ENCODE measurements around the gene PTOV1. TPM values are rescaled to one million over a fixed set of nuclear protein-coding genes. Genes with fewer than 3 reads are reported as not detected.

PTOV1 gene
- total RNA-seq, 6 experiments from 2014 or later, result 157 to 176 (median 162) TPM

GRCh38 chr19:49880162-49880869 is 29.4 kb downstream of the PTOV1 start:
- no peak overlapping the region for H3K4me3 Mint-ChIP-seq
- no peaks in the 10 kb centered on the region for H3K9me3 Mint-ChIP-seq
- no peaks in the 10 kb centered on the region; the same call in 1 of the 2 replicates for H3K27me3 Mint-ChIP-seq (ENCODE audit: insufficient read depth)
- H3K4me1 Mint-ChIP-seq (ENCODE audit: low read depth), result peaks cover 15% of the 10 kb centered on the region
- DNase-seq, result no peak
- no peak overlapping the region for H3K27ac Mint-ChIP-seq
- TF ChIP-seq, protein P1, sequence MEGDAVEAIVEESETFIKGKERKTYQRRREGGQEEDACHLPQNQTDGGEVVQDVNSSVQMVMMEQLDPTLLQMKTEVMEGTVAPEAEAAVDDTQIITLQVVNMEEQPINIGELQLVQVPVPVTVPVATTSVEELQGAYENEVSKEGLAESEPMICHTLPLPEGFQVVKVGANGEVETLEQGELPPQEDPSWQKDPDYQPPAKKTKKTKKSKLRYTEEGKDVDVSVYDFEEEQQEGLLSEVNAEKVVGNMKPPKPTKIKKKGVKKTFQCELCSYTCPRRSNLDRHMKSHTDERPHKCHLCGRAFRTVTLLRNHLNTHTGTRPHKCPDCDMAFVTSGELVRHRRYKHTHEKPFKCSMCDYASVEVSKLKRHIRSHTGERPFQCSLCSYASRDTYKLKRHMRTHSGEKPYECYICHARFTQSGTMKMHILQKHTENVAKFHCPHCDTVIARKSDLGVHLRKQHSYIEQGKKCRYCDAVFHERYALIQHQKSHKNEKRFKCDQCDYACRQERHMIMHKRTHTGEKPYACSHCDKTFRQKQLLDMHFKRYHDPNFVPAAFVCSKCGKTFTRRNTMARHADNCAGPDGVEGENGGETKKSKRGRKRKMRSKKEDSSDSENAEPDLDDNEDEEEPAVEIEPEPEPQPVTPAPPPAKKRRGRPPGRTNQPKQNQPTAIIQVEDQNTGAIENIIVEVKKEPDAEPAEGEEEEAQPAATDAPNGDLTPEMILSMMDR (IDR thresholded peaks at IDR 0.05), result no peak
- peaks cover 19% of the 10 kb centered on the region for H3K36me3 Mint-ChIP-seq (ENCODE audit: low read depth)

DNA sequence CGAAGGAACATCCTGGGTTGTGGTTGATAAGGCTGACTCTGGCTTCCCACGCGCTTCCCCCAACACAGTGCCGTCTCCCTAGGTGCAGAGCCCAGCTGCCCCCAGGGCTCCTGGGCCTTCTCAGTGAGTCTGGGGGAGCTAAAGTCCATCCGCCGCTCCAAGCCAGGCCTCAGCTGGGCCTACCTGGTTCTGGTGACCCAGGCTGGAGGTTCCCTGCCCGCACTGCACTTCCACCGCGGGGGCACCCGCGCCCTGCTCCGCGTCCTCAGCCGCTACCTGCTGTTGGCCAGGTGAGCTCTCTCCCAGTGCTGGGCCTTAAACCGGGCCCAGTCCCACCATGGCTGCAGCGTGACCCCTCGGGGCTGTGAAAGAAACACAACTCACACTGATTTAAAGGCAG is 30.2 kb downstream of the PTOV1 start:
- H3K36me3 Mint-ChIP-seq (ENCODE audit: low read depth), result peaks cover 19% of the 10 kb centered on the region
- no peak overlapping the region for H3K27ac Mint-ChIP-seq
- no peak overlapping the region for H3K4me3 Mint-ChIP-seq

GRCh38 chr19:49881672-49882394 is 30.9 kb downstream of the PTOV1 start:
- TF ChIP-seq, protein P1 (IDR thresholded peaks at IDR 0.05), result no peak
- H3K27ac Mint-ChIP-seq, result no peak overlapping the region

More for the DNA sequence above, 30.2 kb downstream of the PTOV1 start:
- TF ChIP-seq, protein P1 (IDR thresholded peaks at IDR 0.05), result no peak
- Mint-ChIP-seq H3K4me1 (ENCODE audit: low read depth) (peaks cover 12% of the 10 kb centered on the region), H3K27me3 (ENCODE audit: insufficient read depth) (no peaks in the 10 kb centered on the region; the same call in 1 of the 2 replicates), H3K9me3 (no peaks in the 10 kb centered on the region)
- no peak for DNase-seq

DNA sequence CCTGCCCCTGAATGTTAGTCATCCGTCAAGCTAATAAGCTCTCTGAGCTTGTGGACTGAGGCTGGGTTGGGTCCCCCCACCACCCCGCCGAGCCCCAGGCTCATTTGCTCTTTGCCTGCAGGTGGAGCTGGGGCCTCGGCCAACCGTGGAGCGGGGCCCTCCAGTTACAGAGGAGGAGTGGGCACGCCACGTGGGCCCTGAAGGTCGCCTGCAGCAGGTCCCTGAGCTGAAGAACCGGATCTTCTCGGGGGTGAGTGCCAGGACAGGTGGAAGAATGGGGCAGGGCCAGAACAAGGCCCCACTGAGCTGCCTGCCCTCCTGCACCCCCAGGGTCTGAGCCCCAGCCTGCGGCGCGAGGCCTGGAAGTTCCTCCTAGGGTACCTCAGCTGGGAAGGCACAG is 31.7 kb downstream of the PTOV1 start:
- TF ChIP-seq, protein P1 (IDR thresholded peaks at IDR 0.05), result no peak
- H3K9me3 Mint-ChIP-seq, result no peaks in the 10 kb centered on the region
- H3K4me1 Mint-ChIP-seq (ENCODE audit: low read depth), result peaks cover 12% of the 10 kb centered on the region
- peaks cover 19% of the 10 kb centered on the region for H3K36me3 Mint-ChIP-seq (ENCODE audit: low read depth)
- H3K4me3 Mint-ChIP-seq, result no peak overlapping the region
- DNase-seq, result no peak
- no peak overlapping the region for H3K27ac Mint-ChIP-seq
- H3K27me3 Mint-ChIP-seq (ENCODE audit: insufficient read depth), result no peaks in the 10 kb centered on the region; the same call in 1 of the 2 replicates

More at GRCh38 chr19:49881672-49882394, 30.9 kb downstream of the PTOV1 start:
- no peak for DNase-seq
- Mint-ChIP-seq H3K9me3 (no peaks in the 10 kb centered on the region), H3K4me1 (ENCODE audit: low read depth) (peaks cover 12% of the 10 kb centered on the region), H3K27me3 (ENCODE audit: insufficient read depth) (no peaks in the 10 kb centered on the region; the same call in 1 of the 2 replicates), H3K36me3 (ENCODE audit: low read depth) (peaks cover 19% of the 10 kb centered on the region), H3K4me3 (no peak overlapping the region)

DNA sequence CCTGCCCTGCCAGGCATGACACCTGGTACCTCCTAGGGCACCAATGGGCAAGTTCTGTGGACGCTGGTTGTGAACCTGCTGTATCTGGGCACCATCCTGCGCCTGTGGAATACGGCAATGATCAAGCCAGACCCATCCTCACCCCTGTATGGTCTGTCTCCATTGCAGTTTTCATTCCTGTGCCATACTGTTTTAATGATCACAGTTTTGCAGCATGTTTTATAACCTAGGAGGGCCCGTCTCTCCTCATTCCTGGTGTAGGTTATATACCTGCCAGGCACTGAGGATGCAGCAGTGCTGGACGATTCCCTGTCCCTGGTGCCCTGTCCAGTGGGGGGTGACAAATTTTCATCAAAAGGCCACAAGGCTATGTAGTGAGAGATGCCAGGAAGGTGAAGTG is 32.1 kb downstream of the PTOV1 start:
- Mint-ChIP-seq H3K27ac (no peak overlapping the region), H3K4me3 (no peak overlapping the region), H3K27me3 (ENCODE audit: insufficient read depth) (no peaks in the 10 kb centered on the region; the same call in 1 of the 2 replicates), H3K36me3 (ENCODE audit: low read depth) (peaks cover 19% of the 10 kb centered on the region), H3K4me1 (ENCODE audit: low read depth) (peaks cover 12% of the 10 kb centered on the region), H3K9me3 (no peaks in the 10 kb centered on the region)
- DNase-seq, result no peak
- TF ChIP-seq, protein P1 (IDR thresholded peaks at IDR 0.05), result no peak
